Measurements from ENCODE around the gene CLDN5. TPM values are rescaled to one million over a fixed set of nuclear protein-coding genes. Genes with fewer than 3 reads are reported as not detected.

Gene CLDN5
- total and polyA plus RNA-seq, 2 of the 8 experiments (the other 6 are each of a cell fraction or from before 2014, with no cell fraction given), result 1.2 to 1.6 TPM

GRCh38 chr22:19571207-19571795 is 47.1 kb upstream of the CLDN5 start (continued):
- TF ChIP-seq CTCF (IDR thresholded peaks at IDR 0.05; ENCODE audit: control extremely low read depth in 1 of 3, insufficient read depth in 1 of 3, low read depth in 1 of 3, low read length in 3 of 3) (no peak), TBP (IDR thresholded peaks at IDR 0.05; ENCODE audit: low read depth, low read length) (no peak), KDM1A (IDR thresholded peaks at IDR 0.05; ENCODE audit: borderline replicate concordance, low read length) (no peak), SIX5 (IDR thresholded peaks at IDR 0.05; ENCODE audit: low read depth, low read length) (no peak), CEBPB (IDR thresholded peaks at IDR 0.05; ENCODE audit: low read depth, low read length) (no peak), EGR1 (IDR thresholded peaks at IDR 0.05; ENCODE audit: borderline replicate concordance, low read depth, low read length) (no peak), CHD1 (IDR thresholded peaks at IDR 0.05; ENCODE audit: low read depth, low read length) (no peak), CBX8 (IDR thresholded peaks at IDR 0.05; ENCODE audit: borderline replicate concordance, low read depth, low read length) (no peak), YY1 (IDR thresholded peaks at IDR 0.05; ENCODE audit: low read depth, low read length) (no peak), TEAD4 (IDR thresholded peaks at IDR 0.05; ENCODE audit: low read depth, low read length) (no peak)

Data from H1 (cell line).